ENCODE results near the gene SNX9. TPM values are rescaled to one million over a fixed set of nuclear protein-coding genes. Genes with fewer than 3 reads are reported as not detected.
"Not testable (repeated sequence)": the region's sequence is repeated elsewhere in the genome, so short reads cannot be mapped to it uniquely, and the experiment has no call there.

Gene SNX9
- total and polyA plus RNA-seq, 2 of the 8 experiments (the other 6 are each of a cell fraction or from before 2014, with no cell fraction given) = 11.8 to 23.2 TPM

GRCh38 chr6:157950899-157951298 is 127.9 kb downstream of the SNX9 start:
- POLR2A ChIA-PET (ENCODE audit: partially characterized antibody); H3K14ac ChIP-seq (ENCODE audit: insufficient read length); H3K23ac ChIP-seq (ENCODE audit: insufficient read length); H4K5ac ChIP-seq (ENCODE audit: insufficient read length, low read depth, low read length); H3K4me3 ChIP-seq (ENCODE audit: extremely low read depth in 1 of 4, insufficient read depth in 2 of 4, low read depth in 3 of 4, low read length in 4 of 4); DNase-seq (ENCODE audit: low read depth in 1 of 2, low spot score in 2 of 2); H3K56ac ChIP-seq (replicated peaks; ENCODE audit: insufficient read length, low read depth, low read length); H2AFZ ChIP-seq (ENCODE audit: low read length); H3K4me2 ChIP-seq (ENCODE audit: insufficient read depth in 1 of 2, low read depth in 2 of 2, low read length in 2 of 2); H3K79me2 ChIP-seq (ENCODE audit: control insufficient read depth in 1 of 2, insufficient read depth in 2 of 2, low read length in 2 of 2); H2AK5ac ChIP-seq (ENCODE audit: low read depth, low read length); H4K20me1 ChIP-seq (replicated peaks in 1 of 2; ENCODE audit: control insufficient read depth in 1 of 2, insufficient read depth in 2 of 2, low read length in 2 of 2); H3K79me1 ChIP-seq (ENCODE audit: low read depth, low read length); FAIRE-seq; H2BK20ac ChIP-seq (ENCODE audit: low read length); H3K9me3 ChIP-seq (ENCODE audit: insufficient read depth in 2 of 2, low read depth in 1 of 2, low read length in 1 of 2); H2BK120ac ChIP-seq (replicated peaks; ENCODE audit: low read depth, low read length); H3K23me2 ChIP-seq (ENCODE audit: low read depth, low read length); H3K27ac ChIP-seq (ENCODE audit: low read depth, low read length); H4K91ac ChIP-seq (replicated peaks; ENCODE audit: insufficient read length, low read length); H2BK5ac ChIP-seq (ENCODE audit: low read depth, low read length); H2BK15ac ChIP-seq (ENCODE audit: low read length); H3K4ac ChIP-seq (replicated peaks; ENCODE audit: insufficient read length, low read depth, low read length); H3K27me3 ChIP-seq (replicated peaks in 1 of 4; ENCODE audit: control insufficient read depth in 3 of 4, extremely low read depth in 1 of 4, insufficient read depth in 3 of 4, low read length in 3 of 4); H3K18ac ChIP-seq (ENCODE audit: extremely low read depth, low read length); H3K4me1 ChIP-seq (replicated peaks in 1 of 4; ENCODE audit: control insufficient read depth in 3 of 4, insufficient read depth in 4 of 4, low read length in 3 of 4); H4K8ac ChIP-seq (ENCODE audit: extremely low read depth, insufficient read depth, low read length); H2BK12ac ChIP-seq (ENCODE audit: low read depth, low read length); H3K36me3 ChIP-seq (ENCODE audit: control insufficient read depth in 2 of 4, insufficient read depth in 4 of 4, low read length in 3 of 4); H3K9ac ChIP-seq (replicated peaks in 1 of 4; ENCODE audit: extremely low read depth in 1 of 4, low read depth in 3 of 4, low read length in 3 of 4): not testable (repeated sequence)
- CTCF ChIA-PET (ENCODE audit: partially characterized antibody) = interaction anchor here (0.6 kb wide), 1 partner anchor 191 kb away, joined by 3 read pairs; no protein-coding TSS in a partner anchor
- 93% methylated on average over 1 of the region's 1 CpG; no CpG with 5 or more reads in 1 of the 2 experiments for WGBS, 2 experiments (ENCODE audit: extremely low coverage in 1 of 2, insufficient coverage in 1 of 2, insufficient read length in 1 of 2, insufficient replicate concordance in 2 of 2, low coverage in 1 of 2, low lambda C conversion rate in 2 of 2, missing lambda C conversion rate in 1 of 2)

Data from H1 (cell line).